Gastroesophageal sphincter (tissue), 3 donors: Measurements from ENCODE around the gene ABCB6.

Experiments used
- CTCF ChIP-seq, 4 experiments: fragments of 200-600 bp in 2 of 4; fragments of 450-650 bp in 2 of 4; sonication (generic) in 1 of 4; IDR thresholded peaks; one replicate each; pipeline ENCODE4 v1.5.1; 2017 to 2019; ENCODE audit warnings: antibody characterized with exemption in 4 of 4, mild to moderate bottlenecking in 2 of 4, moderate library complexity in 2 of 4
- POLR2A ChIP-seq, 2 donors: fragments of 450-650 bp; IDR thresholded peaks; one replicate each; pipeline ENCODE4 v1.6.1; 2017; ENCODE audit warnings: antibody characterized with exemption in 2 of 2, mild to moderate bottlenecking in 2 of 2, moderate library complexity in 1 of 2

DNA sequence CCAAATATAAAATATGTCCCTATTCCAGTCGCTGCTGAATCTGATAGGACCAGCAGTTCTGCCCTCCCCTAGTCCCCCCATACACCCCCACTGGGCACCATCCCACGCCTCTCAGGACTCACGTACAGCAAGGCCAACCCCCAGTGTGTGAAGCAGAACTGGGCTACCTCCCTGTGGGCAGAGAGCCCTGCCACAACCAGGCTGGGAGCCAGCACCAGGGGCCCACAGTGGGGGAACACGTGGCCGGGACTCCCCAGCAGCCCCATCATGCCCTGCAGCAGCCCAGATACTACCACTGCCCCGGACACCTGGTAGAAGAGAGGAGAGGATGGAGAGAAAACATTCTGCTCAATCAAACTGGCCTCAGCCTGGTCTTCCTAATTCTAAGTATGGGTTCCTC, 50.2 kb downstream of the ABCB6 start:
- TF ChIP-seq POLR2A (IDR thresholded peaks at IDR 0.05) (no peak), CTCF (IDR thresholded peaks at IDR 0.05) (no peak)
